SJCRH30 (cell line): ENCODE measurements around the gene C1QTNF12. TPM values are rescaled to one million over a fixed set of nuclear protein-coding genes. Genes with fewer than 3 reads are reported as not detected.
A peak's percentile ranks its signal among the peaks of the same experiment; 100 is the strongest.

Source experiments
- DNase-seq, 2 experiments: peaks; one replicate each; pipeline ENCODE4 v3.0.0-alpha.2; 2015 to 2020
- H3K27ac ChIP-seq: fragments of 250-450 bp; sonication (Bioruptor Pico); 2 replicates; pipeline ENCODE4 v1.5.1; 2020; ENCODE audit warnings: mild to moderate bottlenecking, moderate library complexity
- H3K27me3 ChIP-seq: fragments of 250-450 bp; sonication (Bioruptor Pico); 2 replicates; pipeline ENCODE4 v1.5.1; 2020; ENCODE audit warnings: mild to moderate bottlenecking, moderate library complexity
- H3K36me3 ChIP-seq: fragments of 250-450 bp; sonication (Bioruptor Pico); 2 replicates; pipeline ENCODE4 v1.5.1; 2020; ENCODE audit warnings: mild to moderate bottlenecking, moderate library complexity
- H3K4me1 ChIP-seq: fragments of 250-450 bp; sonication (Bioruptor Pico); 2 replicates; pipeline ENCODE4 v1.5.1; 2020; ENCODE audit warnings: mild to moderate bottlenecking, moderate library complexity
- H3K4me3 ChIP-seq: fragments of 250-450 bp; sonication (Bioruptor Pico); 2 replicates; pipeline ENCODE4 v1.5.1; 2020; ENCODE audit warnings: mild to moderate bottlenecking, moderate library complexity
- H3K9me3 ChIP-seq: fragments of 250-450 bp; sonication (Bioruptor Pico); replicated peaks from 2 replicates; pipeline ENCODE4 v1.5.1; 2020; ENCODE audit warnings: mild to moderate bottlenecking, moderate library complexity
- total RNA-seq: library from RNA; depleted of rRNA; stranded (reverse); fragments of >200 nt; shearing (Covaris generic); gene quantifications from 2 replicates; pipeline ENCODE4 v1.2.3, GENCODE V29; 2014; rRNA removed

C1QTNF12 gene, protein sequence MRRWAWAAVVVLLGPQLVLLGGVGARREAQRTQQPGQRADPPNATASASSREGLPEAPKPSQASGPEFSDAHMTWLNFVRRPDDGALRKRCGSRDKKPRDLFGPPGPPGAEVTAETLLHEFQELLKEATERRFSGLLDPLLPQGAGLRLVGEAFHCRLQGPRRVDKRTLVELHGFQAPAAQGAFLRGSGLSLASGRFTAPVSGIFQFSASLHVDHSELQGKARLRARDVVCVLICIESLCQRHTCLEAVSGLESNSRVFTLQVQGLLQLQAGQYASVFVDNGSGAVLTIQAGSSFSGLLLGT
- total RNA-seq: 0.30 TPM in 1 of 2 replicates, not detected in the other

DNA sequence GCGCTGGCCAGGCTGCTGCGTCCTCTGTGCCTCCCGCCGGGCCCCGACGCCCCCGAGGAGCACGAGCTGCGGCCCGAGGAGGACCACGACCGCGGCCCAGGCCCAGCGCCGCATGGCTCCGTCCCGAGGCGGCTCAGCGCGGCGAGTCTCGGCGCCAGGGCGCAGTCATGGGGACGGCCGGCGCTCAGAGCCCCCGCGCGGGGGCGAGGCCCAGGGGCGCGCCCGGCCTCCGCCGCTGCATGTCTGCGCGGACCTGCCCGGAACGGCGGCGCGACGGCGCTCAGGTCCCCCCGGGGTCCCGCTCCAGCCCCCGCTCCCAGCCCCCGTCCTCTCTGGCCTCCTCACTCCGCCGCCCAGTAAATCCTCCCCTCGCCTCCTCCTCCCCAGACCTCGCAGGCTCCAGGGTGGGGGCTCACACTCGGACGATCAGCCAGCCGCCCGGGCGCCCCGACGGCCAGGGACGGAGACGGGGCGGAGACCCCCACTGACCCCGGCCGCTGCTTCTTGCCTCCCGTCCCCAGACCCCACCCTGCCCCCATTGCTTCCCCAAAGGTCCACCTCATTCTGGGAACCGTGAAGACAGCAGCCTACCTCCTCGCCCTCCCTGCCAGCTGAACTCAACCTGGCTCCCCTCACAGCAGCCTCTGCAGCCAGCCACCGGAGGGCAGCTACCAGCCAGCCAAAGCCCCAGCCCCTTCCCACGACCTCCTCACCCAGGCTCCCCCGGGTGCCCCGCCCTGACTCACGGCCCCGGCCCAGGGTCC lies at the start of gene C1QTNF12:
C1QTNF12 (minus strand) TSS at position 146 of the 764 bp plus-strand sequence; CDS start at position 114, 32 bp downstream.
- Histone ChIP-seq H3K27me3 (peaks cover 14% of the 10 kb centered on the region; the same call in 1 of the 2 replicates), H3K27ac (no peak within 1 kb of the TSS), H3K4me3 (no peak within 1 kb of the TSS), H3K4me1 (peaks cover 4% of the 10 kb centered on the region; the same call in 1 of the 2 replicates), H3K36me3 (no peaks in the 10 kb centered on the region), H3K9me3 (no peaks in the 10 kb centered on the region)
- DNase-seq: no peak

DNA sequence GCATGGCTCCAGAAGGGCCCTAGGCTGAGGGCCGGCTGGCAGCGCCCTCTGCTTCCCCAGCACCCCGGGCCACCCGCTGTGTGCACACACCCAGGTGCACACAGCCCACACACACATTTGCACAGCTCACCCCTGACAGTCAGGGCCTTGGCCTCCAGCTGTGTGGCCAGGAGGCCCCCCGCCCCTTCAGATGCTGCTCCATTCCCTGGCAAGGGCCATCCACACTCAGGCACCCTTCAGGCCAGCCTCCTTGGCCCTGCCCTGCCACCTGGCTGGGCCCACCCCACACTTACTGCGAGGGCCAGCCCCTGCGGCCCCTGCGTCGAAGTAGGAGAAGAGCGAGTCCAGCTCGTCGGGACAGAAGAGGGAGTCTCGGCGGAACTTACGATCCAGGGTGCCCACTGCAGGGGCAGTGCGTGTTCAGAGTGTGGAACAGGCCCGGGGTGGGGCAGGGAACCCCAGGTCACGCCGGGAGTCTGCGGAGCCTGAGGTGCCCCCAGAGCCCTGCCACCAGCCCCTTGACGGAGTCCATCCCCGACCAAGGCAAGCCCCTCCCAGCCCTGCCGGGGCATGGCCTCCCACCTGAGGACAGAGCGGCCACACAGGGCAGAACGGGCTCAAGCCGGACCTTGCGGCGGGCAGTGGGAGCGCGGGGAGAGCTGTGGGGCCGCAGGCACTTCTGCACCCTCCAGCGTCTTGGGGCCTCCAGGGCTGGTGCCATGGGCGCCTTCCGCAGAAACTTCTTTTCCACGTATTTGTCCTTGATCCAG lies 48.8 kb upstream of the C1QTNF12 start:
- Histone ChIP-seq H3K27me3 (no peaks in the 10 kb centered on the region), H3K4me1 (peaks cover 29% of the 10 kb centered on the region), H3K27ac (no peak overlapping the region), H3K36me3 (no peaks in the 10 kb centered on the region), H3K4me3 (no peak overlapping the region), H3K9me3 (no peaks in the 10 kb centered on the region)
- DNase-seq: no peak

DNA sequence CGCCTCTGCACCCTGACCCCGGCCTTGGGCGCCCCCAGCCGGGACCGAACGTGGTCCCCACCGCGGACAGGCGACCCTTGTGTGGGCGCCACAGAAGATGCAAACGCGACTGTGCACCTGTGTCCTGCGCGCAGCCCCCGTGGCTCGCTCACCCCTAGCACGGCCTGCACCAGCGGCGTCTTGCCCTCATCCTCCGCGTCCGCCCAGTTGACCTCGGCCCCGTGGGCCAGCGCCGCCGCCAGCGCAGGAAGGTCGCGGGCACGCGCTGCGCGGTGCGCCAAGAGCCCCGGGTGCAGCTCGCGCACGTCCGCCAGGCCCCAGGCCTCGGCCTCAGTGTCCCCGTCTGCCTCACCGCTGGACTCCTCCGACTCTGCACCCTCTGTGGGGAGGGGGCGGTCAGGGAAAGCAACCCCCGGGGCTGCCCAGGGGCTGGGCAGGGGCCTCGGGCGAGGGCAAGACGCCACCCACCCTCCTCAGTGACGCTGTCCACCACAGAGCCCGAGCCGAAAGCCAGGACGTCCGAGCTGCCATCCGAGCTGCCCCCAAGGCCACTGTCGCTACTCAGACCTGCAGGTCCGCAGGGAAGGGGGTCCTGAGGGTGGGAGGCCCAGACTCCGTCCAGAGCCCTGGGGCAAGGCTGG lies 47.8 kb upstream of the C1QTNF12 start:
- H3K27ac ChIP-seq: no peak overlapping the region
- H3K9me3 ChIP-seq: no peaks in the 10 kb centered on the region
- H3K4me3 ChIP-seq: no peak overlapping the region
- H3K27me3 ChIP-seq: no peaks in the 10 kb centered on the region
- peaks cover 29% of the 10 kb centered on the region for H3K4me1 ChIP-seq
- no peak for DNase-seq
- no peaks in the 10 kb centered on the region for H3K36me3 ChIP-seq

DNA sequence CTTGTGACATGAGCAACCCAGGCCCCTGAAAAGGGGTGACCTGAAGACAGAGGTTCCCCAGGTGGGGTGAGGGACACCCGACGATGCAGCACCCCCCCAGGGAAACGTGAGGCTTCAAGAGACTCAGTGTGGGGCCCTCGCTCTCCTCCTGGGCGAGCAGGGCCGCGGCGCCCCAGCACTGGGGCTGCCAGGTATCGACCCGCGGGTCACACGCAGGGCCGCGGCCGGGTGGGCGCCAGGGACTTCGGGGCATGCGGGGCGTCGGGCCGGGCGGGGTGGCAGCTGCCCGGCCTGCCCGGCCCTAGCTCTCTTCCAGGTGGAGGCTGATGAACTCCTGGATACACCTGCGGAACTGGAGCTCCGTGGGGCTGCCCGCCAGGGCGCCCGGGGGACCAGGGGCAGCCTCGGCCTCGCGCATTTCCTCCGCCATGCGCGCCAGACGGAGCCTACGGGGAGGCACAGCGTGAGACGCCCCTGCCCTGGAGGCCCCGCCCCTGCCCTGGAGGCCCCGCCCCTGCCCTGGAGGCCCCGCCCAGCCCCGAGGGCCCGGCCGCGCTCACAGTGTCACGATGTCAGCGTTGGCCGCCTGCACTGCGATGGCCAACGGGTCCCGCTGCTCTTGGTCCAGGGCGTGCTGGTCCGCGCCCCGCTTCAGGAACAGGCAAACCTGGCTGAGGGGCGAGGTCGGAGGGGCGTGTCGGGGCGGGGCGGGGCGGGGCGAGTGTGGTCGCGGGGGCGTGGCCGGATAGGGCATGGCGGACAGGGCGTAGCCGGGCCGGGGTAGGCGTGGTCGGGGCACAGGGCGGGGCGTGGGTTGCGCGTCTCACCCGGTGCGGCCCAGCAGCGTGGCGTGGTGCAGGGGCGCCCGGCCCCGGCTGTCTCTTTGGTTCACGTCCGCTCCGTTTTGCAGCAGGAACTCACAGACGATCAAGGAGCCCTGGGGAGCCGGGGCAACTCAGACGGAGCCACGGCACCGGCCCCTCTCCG lies 47.0 kb upstream of the C1QTNF12 start:
- no peak for DNase-seq
- no peaks in the 10 kb centered on the region for H3K27me3 ChIP-seq
- peaks cover 24% of the 10 kb centered on the region for H3K4me1 ChIP-seq
- H3K27ac ChIP-seq: no peak overlapping the region
- H3K9me3 ChIP-seq: no peaks in the 10 kb centered on the region
- no peaks in the 10 kb centered on the region for H3K36me3 ChIP-seq
- H3K4me3 ChIP-seq: no peak overlapping the region

DNA sequence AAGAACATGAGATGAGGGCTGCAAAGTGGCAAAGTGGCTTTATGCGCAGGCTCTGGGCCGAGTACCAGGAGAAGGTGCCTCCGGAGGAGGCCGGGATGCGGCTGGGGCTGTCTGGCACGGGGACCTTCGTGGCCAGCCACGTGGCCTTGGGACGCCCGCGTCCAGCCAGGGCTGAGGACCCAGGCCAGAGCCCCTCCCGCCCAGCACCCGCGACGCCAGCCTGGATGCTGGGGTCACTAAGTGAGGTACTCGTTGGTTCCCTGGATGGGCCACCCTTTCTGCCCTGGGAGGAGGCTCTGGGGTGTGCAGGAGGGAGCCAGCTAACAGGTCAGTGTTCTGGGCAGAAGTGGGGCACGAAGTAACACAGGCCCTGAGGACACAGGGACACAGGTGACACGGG lies 46.3 kb upstream of the C1QTNF12 start:
- Histone ChIP-seq H3K9me3 (no peaks in the 10 kb centered on the region), H3K4me1 (peaks cover 21% of the 10 kb centered on the region), H3K36me3 (no peaks in the 10 kb centered on the region), H3K27me3 (no peaks in the 10 kb centered on the region), H3K27ac (no peak overlapping the region), H3K4me3 (no peak overlapping the region)
- DNase-seq: no peak

DNA sequence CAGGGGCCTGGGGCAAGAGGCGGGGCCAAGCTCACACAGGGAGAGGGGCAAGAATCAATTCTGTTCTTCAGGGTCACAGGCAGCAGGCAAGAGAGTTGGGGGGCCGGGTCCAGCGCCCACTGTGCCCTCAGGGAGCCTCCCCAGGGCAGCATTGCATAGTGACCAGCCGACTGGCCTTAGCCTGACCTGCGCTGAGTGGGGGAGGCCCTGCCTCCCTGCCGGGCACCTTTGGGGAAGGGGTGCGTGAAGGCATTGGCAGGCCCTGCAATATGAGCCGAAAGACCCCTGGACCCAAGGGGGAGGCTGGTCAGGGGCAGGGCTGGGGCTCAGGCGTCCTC lies 45.9 kb upstream of the C1QTNF12 start:
- Histone ChIP-seq H3K36me3 (no peaks in the 10 kb centered on the region), H3K9me3 (no peaks in the 10 kb centered on the region), H3K27me3 (no peaks in the 10 kb centered on the region), H3K4me3 (no peak overlapping the region), H3K27ac (no peak overlapping the region), H3K4me1 (peaks cover 21% of the 10 kb centered on the region)
- no peak for DNase-seq

DNA sequence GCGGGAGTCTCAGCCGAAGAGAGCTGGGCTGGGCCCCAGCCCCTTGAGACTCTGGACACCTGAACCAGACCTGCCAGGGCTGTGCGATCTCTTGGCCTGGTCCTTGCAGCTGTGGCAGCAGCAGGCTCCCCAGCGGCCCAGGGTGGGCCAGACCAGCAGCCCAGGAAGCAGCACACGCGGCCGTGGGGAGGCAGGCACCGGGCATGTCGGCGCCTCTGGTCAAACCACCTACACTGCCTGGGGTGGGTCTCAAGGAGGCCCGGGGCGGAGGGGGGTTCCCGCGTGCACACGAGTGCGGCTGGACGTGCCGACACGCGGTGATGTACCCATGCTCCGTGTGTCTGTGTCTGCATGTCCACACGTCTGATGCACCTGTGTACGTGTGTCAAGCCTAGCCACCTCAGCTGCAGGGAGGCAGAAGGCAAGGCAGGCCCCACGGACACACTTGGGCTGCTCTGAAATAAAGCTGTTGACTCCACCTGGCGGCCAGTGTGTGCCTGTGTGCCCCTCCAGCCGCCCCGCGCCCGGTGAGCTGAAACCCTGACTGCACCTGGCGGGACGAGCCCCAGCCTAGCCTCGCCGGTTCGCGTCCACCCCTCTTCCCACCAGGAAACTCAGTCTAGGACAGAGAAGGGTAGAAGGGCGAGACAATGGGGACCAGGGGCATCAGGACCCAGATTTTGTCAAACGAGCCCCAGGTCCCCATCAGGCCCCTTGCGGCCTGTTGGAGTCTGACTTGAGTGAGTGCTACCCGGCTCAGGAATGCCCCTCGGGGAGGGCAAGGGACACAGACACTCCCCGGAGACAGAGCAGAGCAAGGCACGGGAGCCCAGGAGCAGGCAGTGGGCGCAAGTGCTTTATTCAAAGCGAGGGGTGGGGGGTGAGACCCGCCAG lies 45.3 kb upstream of the C1QTNF12 start:
- H3K27ac ChIP-seq: no peak overlapping the region
- H3K9me3 ChIP-seq: no peaks in the 10 kb centered on the region
- no peak overlapping the region for H3K4me3 ChIP-seq
- no peaks in the 10 kb centered on the region for H3K27me3 ChIP-seq
- H3K4me1 ChIP-seq: peaks cover 21% of the 10 kb centered on the region
- DNase-seq: peak; percentile 87 to 90
- H3K36me3 ChIP-seq: no peaks in the 10 kb centered on the region

DNA sequence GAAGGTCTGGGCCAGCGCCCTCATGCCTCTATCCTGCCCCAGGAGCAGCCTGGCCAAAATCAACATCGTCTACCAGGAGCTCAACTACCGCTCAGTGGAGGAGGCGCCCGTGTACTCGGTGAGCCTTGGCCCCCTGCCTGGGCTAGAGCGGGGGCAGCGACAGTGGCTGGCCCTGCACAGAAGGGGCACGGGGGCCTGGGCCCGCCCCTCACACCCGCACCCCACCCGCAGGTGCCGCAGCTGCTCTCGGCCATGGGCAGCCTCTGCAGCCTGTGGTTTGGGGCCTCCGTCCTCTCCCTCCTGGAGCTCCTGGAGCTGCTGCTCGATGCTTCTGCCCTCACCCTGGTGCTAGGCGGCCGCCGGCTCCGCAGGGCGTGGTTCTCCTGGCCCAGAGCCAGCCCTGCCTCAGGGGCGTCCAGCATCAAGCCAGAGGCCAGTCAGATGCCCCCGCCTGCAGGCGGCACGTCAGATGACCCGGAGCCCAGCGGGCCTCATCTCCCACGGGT lies 44.6 kb upstream of the C1QTNF12 start:
- Histone ChIP-seq H3K27me3 (no peaks in the 10 kb centered on the region), H3K9me3 (no peaks in the 10 kb centered on the region), H3K4me3 (no peak overlapping the region), H3K4me1 (peaks cover 21% of the 10 kb centered on the region), H3K27ac (no peak overlapping the region), H3K36me3 (no peaks in the 10 kb centered on the region)
- DNase-seq: peak; percentile 73 to 75

DNA sequence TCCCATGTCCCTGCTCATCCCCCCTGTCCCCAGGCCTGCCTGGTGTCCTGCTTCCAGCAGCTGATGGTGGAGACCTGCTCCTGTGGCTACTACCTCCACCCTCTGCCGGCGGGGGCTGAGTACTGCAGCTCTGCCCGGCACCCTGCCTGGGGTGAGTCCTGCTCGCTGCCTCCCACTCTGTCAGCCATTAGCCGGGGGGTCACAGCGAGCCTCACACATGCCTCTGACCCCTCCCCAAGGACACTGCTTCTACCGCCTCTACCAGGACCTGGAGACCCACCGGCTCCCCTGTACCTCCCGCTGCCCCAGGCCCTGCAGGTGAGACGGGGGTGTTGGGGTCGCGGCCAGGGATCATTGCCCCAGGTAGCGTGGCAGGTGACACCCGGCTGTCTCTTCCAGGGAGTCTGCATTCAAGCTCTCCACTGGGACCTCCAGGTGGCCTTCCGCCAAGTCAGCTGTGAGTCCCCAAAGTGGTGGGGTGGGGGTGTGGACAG lies 43.8 kb upstream of the C1QTNF12 start:
- Histone ChIP-seq H3K27me3 (no peaks in the 10 kb centered on the region), H3K9me3 (no peaks in the 10 kb centered on the region), H3K36me3 (no peaks in the 10 kb centered on the region), H3K4me1 (peaks cover 21% of the 10 kb centered on the region), H3K27ac (no peak overlapping the region), H3K4me3 (no peak overlapping the region)
- DNase-seq: peak; percentile 82

DNA sequence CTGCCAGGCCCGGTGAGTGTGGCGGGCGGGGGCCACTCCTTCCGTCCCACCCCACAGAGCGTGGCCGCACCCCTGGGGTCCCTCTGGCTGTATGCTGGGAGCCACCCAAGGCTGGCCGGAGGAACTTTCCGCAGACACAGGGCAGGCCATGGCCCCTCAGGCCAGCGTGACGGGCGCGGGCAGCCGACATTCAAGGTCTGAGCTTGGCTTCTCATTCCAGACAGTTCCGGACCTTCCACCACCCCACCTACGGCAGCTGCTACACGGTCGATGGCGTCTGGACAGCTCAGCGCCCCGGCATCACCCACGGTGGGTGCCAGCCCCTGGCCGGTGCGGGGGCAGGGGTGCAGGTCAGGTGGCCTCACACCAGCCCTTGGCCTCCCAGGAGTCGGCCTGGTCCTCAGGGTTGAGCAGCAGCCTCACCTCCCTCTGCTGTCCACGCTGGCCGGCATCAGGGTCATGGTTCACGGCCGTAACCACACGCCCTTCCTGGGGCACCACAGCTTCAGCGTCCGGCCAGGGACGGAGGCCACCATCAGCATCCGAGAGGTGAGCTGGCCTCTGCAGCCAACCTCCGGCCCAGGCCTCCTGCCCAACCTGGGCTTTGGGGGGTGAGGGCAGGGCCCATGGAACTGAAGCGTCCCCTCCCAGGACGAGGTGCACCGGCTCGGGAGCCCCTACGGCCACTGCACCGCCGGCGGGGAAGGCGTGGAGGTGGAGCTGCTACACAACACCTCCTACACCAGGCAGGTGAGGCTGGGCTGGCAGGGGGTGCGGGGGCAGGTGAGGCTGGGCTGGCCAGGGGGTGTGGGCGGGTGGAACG lies 41.0 kb upstream of the C1QTNF12 start:
- no peak overlapping the region for H3K27ac ChIP-seq
- no peak overlapping the region for H3K4me3 ChIP-seq
- no peaks in the 10 kb centered on the region for H3K27me3 ChIP-seq
- no peak for DNase-seq
- no peaks in the 10 kb centered on the region for H3K9me3 ChIP-seq
- peaks cover 21% of the 10 kb centered on the region for H3K4me1 ChIP-seq
- no peaks in the 10 kb centered on the region for H3K36me3 ChIP-seq

DNA sequence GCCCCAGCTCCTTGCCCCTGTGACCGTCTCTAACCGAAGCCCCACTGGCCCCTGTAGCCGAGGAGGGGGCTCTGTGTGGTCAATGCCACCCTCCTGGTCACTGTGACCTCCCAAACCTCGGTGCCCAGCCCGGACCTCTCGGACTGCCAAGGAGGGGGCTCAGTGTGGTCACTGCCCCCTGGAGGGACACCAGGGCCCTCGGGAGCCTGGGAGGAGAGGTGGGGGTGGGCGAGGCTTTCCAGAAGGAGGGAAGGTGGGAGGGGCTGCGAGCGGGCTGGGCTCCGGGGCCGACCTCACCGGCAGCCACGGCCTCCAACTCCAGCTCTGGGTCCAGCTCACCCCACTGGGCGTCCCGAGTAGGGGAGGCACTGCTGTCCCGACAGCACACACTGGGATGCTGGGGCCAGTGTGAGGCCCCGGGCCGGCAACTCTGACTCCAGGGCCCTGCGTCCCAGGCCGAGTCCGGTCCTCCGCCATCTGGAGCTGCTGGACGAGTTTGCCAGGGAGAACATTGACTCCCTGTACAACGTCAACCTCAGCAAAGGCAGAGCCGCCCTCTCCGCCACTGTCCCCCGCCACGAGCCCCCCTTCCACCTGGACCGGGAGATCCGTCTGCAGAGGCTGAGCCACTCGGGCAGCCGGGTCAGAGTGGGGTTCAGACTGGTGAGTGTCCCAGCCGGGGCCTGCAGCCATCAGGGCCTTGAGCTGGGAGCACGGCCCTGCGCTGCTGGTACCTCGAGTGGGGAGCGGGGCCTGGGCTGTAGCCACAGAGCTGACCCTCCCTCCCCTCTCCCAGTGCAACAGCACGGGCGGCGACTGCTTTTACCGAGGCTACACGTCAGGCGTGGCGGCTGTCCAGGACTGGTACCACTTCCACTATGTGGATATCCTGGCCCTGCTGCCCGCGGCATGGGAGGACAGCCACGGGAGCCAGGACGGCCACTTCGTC lies 40.1 kb upstream of the C1QTNF12 start:
- Histone ChIP-seq H3K36me3 (no peaks in the 10 kb centered on the region), H3K4me3 (no peak overlapping the region), H3K27me3 (no peaks in the 10 kb centered on the region), H3K9me3 (no peaks in the 10 kb centered on the region), H3K4me1 (peaks cover 18% of the 10 kb centered on the region), H3K27ac (no peak overlapping the region)
- no peak for DNase-seq
